Measurements from ENCODE around the gene SNX24. TPM values are rescaled to one million over a fixed set of nuclear protein-coding genes. Genes with fewer than 3 reads are reported as not detected.

The SNX24 gene
- total RNA-seq, 1 experiment from 2014 or later, result 13.9 TPM

DNA sequence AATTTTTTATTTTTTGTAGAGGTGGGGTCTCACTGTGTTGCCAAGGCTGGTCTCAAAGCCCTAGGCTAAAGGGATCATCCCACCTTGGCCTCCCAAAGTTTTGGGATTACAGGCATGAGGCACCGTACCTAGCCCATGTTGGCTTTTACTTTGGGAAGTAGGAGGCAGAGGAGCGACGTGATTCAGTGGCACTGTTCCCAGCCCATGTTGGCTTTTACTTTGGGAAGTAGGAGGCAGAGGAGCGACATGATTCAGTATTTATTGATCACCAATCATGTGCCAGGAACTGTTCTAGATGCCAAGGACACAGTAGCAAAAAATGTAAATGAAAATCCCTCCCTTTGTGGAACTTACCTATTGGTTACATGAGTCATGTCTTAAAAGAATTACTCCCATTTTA, 18.3 kb downstream of the SNX24 start:
- no peak for DNase-seq
- Histone ChIP-seq H2BK15ac (ENCODE audit: low read depth, low read length) (no peak overlapping the region), H3K14ac (ENCODE audit: insufficient read depth, low read length) (no peak overlapping the region), H3K27me3 (ENCODE audit: insufficient read depth, low read length) (no peaks in the 10 kb centered on the region), H2BK5ac (ENCODE audit: insufficient read length, low read length) (no peak overlapping the region), H3K27ac (ENCODE audit: insufficient read length, low read depth, low read length) (no peak overlapping the region), H3K79me1 (ENCODE audit: insufficient read depth, low read depth, low read length, poor library complexity, severe bottlenecking) (no peaks in the 10 kb centered on the region), H3K56ac (ENCODE audit: insufficient read length, low read depth, low read length) (no peak overlapping the region), H4K8ac (replicated peaks; ENCODE audit: insufficient read length, low read depth, low read length) (no peak overlapping the region), H3K23me2 (ENCODE audit: insufficient read length, low read depth, low read length, poor library complexity, severe bottlenecking) (no peaks in the 10 kb centered on the region), H3K9ac (ENCODE audit: extremely low read depth, insufficient read length, low read length) (no peak overlapping the region), H3K18ac (ENCODE audit: insufficient read length, low read depth, low read length) (no peak overlapping the region), H3T11ph (ENCODE audit: low read length) (no peak overlapping the region), H4K5ac (ENCODE audit: insufficient read length, low read depth, low read length) (no peak overlapping the region), H3K9me3 (ENCODE audit: control insufficient read depth, low read depth, low read length) (no peaks in the 10 kb centered on the region), H2BK12ac (ENCODE audit: insufficient read length, low read depth, low read length) (no peak overlapping the region), H2AK5ac (ENCODE audit: insufficient read length, low read length) (no peak overlapping the region), H2BK20ac (ENCODE audit: low read depth, low read length, poor library complexity, severe bottlenecking) (no peak overlapping the region), H3K4me2 (ENCODE audit: insufficient read depth, insufficient read length, low read length) (no peak overlapping the region), H3K4ac (ENCODE audit: low read depth, low read length) (no peak overlapping the region), H2AFZ (ENCODE audit: low read length) (no peak overlapping the region), H2BK120ac (ENCODE audit: low read depth, low read length, poor library complexity, severe bottlenecking) (no peak overlapping the region), H4K91ac (ENCODE audit: insufficient read length, low read depth, low read length) (no peak overlapping the region), H3K23ac (ENCODE audit: insufficient read length, low read depth, low read length) (no peak overlapping the region), H3K79me2 (ENCODE audit: insufficient read depth, low read length) (no peaks in the 10 kb centered on the region), H3K4me1 (ENCODE audit: insufficient read depth, low read length) (no peaks in the 10 kb centered on the region; the same call in 1 of the 2 replicates), H4K20me1 (ENCODE audit: control insufficient read depth, insufficient read depth, insufficient read length) (no peaks in the 10 kb centered on the region)
- TF ChIP-seq, protein P1, sequence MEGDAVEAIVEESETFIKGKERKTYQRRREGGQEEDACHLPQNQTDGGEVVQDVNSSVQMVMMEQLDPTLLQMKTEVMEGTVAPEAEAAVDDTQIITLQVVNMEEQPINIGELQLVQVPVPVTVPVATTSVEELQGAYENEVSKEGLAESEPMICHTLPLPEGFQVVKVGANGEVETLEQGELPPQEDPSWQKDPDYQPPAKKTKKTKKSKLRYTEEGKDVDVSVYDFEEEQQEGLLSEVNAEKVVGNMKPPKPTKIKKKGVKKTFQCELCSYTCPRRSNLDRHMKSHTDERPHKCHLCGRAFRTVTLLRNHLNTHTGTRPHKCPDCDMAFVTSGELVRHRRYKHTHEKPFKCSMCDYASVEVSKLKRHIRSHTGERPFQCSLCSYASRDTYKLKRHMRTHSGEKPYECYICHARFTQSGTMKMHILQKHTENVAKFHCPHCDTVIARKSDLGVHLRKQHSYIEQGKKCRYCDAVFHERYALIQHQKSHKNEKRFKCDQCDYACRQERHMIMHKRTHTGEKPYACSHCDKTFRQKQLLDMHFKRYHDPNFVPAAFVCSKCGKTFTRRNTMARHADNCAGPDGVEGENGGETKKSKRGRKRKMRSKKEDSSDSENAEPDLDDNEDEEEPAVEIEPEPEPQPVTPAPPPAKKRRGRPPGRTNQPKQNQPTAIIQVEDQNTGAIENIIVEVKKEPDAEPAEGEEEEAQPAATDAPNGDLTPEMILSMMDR (conservative IDR thresholded peaks at IDR 0.05), result no peak
- WGBS (ENCODE audit: extremely low coverage, insufficient read length, low lambda C conversion rate), result no CpG with 5 or more reads among the region's 4 CpGs
- H3K27me3 Mint-ChIP-seq (ENCODE audit: low read depth), result no peaks in the 10 kb centered on the region
- H3K9me3 Mint-ChIP-seq, result no peaks in the 10 kb centered on the region
- H3K4me3 Mint-ChIP-seq, result no peak overlapping the region
- peaks cover 3 to 9% (median 4%) of the 10 kb centered on the region in 3 experiments; a peak in 3 of 7 replicates for H3K36me3 Mint-ChIP-seq (ENCODE audit: insufficient read depth in 1 of 3, low read depth in 3 of 3)
- H3K4me1 Mint-ChIP-seq, result peaks cover 32 to 35% of the 10 kb centered on the region in 2 experiments
- no peak overlapping the region for H3K27ac Mint-ChIP-seq
